HG02623 (cell line): ENCODE measurements around the gene GGTLC1.

Experiments
- ATAC-seq: cut with Tn5 transposase; IDR thresholded peaks from one replicate; pipeline ENCODE4 v1.9.1; 2021; ENCODE audit warnings: moderate library complexity; ENCODE audit not compliant: unreplicated experiment

Gene GGTLC1

GRCh38 chr20:23988561-23988960, at the start of gene GGTLC1:
GGTLC1 (minus strand) TSS chr20:23988779; CDS start chr20:23986611, 2,168 bp downstream.
- ATAC-seq: no peak

- ATAC-seq: no peak
Measured at GRCh38 chr20:24034820-24035219, 46.2 kb upstream of the GGTLC1 start.

GRCh38 chr20:24033565-24033964, 45.0 kb upstream of the GGTLC1 start:
- ATAC-seq: no peak

GRCh38 chr20:24033151-24033550, 44.6 kb upstream of the GGTLC1 start:
- ATAC-seq: no peak

- ATAC-seq: no peak
Measured at GRCh38 chr20:24032400-24032898, 43.9 kb upstream of the GGTLC1 start.

- no peak for ATAC-seq
Measured at GRCh38 chr20:24027229-24027628, 38.6 kb upstream of the GGTLC1 start.

GRCh38 chr20:24022621-24023180, 34.1 kb upstream of the GGTLC1 start:
- ATAC-seq: no peak

GRCh38 chr20:24018796-24019195, 30.2 kb upstream of the GGTLC1 start:
- no peak for ATAC-seq

GRCh38 chr20:24017458-24017755, 28.8 kb upstream of the GGTLC1 start:
- no peak for ATAC-seq

- no peak for ATAC-seq
Measured at GRCh38 chr20:24016607-24017457, 28.3 kb upstream of the GGTLC1 start.

- no peak for ATAC-seq
Measured at GRCh38 chr20:24013953-24014352, 25.4 kb upstream of the GGTLC1 start.

GRCh38 chr20:24011282-24011681, 22.7 kb upstream of the GGTLC1 start:
- ATAC-seq: no peak

GRCh38 chr20:24007758-24008157, 19.2 kb upstream of the GGTLC1 start:
- no peak for ATAC-seq

GRCh38 chr20:24007073-24007595, 18.6 kb upstream of the GGTLC1 start:
- no peak for ATAC-seq

- ATAC-seq: no peak
Measured at GRCh38 chr20:24006626-24007025, 18.0 kb upstream of the GGTLC1 start.

- no peak for ATAC-seq
Measured at GRCh38 chr20:24004471-24004870, 15.9 kb upstream of the GGTLC1 start.

- ATAC-seq: no peak
Measured at GRCh38 chr20:24002896-24003295, 14.3 kb upstream of the GGTLC1 start.

- no peak for ATAC-seq
Measured at GRCh38 chr20:24001712-24002405, 13.3 kb upstream of the GGTLC1 start.

GRCh38 chr20:23998844-23999243, 10.3 kb upstream of the GGTLC1 start:
- ATAC-seq: no peak

GRCh38 chr20:23998392-23998791, 9.8 kb upstream of the GGTLC1 start:
- ATAC-seq: no peak

- ATAC-seq: no peak
Measured at GRCh38 chr20:23995905-23996666, 7.5 kb upstream of the GGTLC1 start.
